Endothelial cell of umbilical vein (primary cell): ENCODE measurements around the gene DISP2. TPM values are rescaled to one million over a fixed set of nuclear protein-coding genes. Genes with fewer than 3 reads are reported as not detected.

ENCODE experiments used
- BruUV-seq: library from RNA; stranded (reverse); fragments of 400-500 nt; replicated peaks from 2 replicates; lab custom pipeline; 2021; lab: Mats Ljungman, UMichigan
- CTCF ChIA-PET: fragments of 300-600, 350-600 bp; sonication (Branson Sonifier 250); formaldehyde crosslinking; loops from one replicate; lab custom pipeline; 2021; ENCODE audit warnings: antibody characterized with exemption, inconsistent platforms; lab: Charles Lee
- POLR2A ChIA-PET: fragments of 300-600, 350-600 bp; sonication (Branson Sonifier 250); formaldehyde crosslinking; loops from one replicate; lab custom pipeline; 2021; ENCODE audit warnings: antibody characterized with exemption, inconsistent platforms; lab: Charles Lee
- DNase-seq: peaks from one replicate; pipeline ENCODE4 v3.0.0-alpha.2; 2011; ENCODE audit warnings: low read depth, low spot score
- FAIRE-seq: peaks from 2 replicates; lab custom pipeline; 2011; peaks lifted over from hg19 to GRCh38; lab: Jason Lieb, UNC
- H2AFZ ChIP-seq: 2 replicates; pipeline ENCODE4 v1.6.0; 2012; ENCODE audit warnings: low read depth, low read length, control low read depth, inconsistent platforms
- H3K27ac ChIP-seq: 2 replicates; pipeline ENCODE4 v1.5.1; 2011; ENCODE audit warnings: low read depth, mild to moderate bottlenecking, control low read depth, low read length, moderate library complexity; ENCODE audit not compliant: insufficient read depth
- H3K27me3 ChIP-seq, 2 experiments: 2 replicates each; pipeline versions ENCODE4 v1.6.0 to v1.6.1; 2011; ENCODE audit warnings: low read length in 2 of 2, mixed read lengths in 1 of 2; ENCODE audit not compliant: control insufficient read depth in 2 of 2, insufficient read depth in 2 of 2
- H3K36me3 ChIP-seq, 2 experiments: 2 replicates in 1 of 2; 3 replicates in 1 of 2; pipeline ENCODE4 v1.5.1; 2011; ENCODE audit warnings: low read length in 2 of 2, mild to moderate bottlenecking in 1 of 2, moderate library complexity in 1 of 2; ENCODE audit not compliant: control insufficient read depth in 2 of 2, insufficient read depth in 2 of 2; ENCODE audit errors: extremely low read depth in 1 of 2
- H3K4me1 ChIP-seq: 3 replicates; pipeline ENCODE4 v1.5.1; 2011; ENCODE audit warnings: mild to moderate bottlenecking, low read length; ENCODE audit not compliant: control insufficient read depth, insufficient read depth; ENCODE audit errors: extremely low read depth
- H3K4me2 ChIP-seq: 2 replicates; pipeline ENCODE4 v1.6.1; 2011; ENCODE audit warnings: low read length, control low read depth, mixed read lengths; ENCODE audit not compliant: insufficient read depth
- H3K4me3 ChIP-seq, 3 experiments: fragments of 200-600 bp in 1 of 3; sonication (generic), shearing (Covaris generic) in 1 of 3; replicated peaks in 1 of 3; 2 replicates each; pipeline ENCODE4 v1.5.1; 2011 to 2016; ENCODE audit warnings: control low read depth in 3 of 3, low read length in 3 of 3, mild to moderate bottlenecking in 2 of 3, inconsistent platforms in 1 of 3, low read depth in 1 of 3, moderate library complexity in 1 of 3; ENCODE audit not compliant: insufficient read depth in 1 of 3
- H3K79me2 ChIP-seq: 2 replicates; pipeline ENCODE4 v1.6.0; 2012; ENCODE audit warnings: low read length, inconsistent platforms; ENCODE audit not compliant: control insufficient read depth, insufficient read depth
- H3K9ac ChIP-seq: replicated peaks from 2 replicates; pipeline ENCODE3; 2011; ENCODE audit warnings: low read length, control low read depth; ENCODE audit not compliant: insufficient read depth; ENCODE audit errors: extremely low read depth
- H3K9me1 ChIP-seq: replicated peaks from 3 replicates; pipeline ENCODE4 v1.6.0; 2011; ENCODE audit warnings: mild to moderate bottlenecking, low read length; ENCODE audit not compliant: control insufficient read depth, insufficient read depth; ENCODE audit errors: extremely low read depth
- H3K9me3 ChIP-seq: replicated peaks from 2 replicates; pipeline ENCODE4 v1.5.1; 2012; ENCODE audit warnings: low read length, inconsistent platforms; ENCODE audit not compliant: control insufficient read depth, insufficient read depth
- H4K20me1 ChIP-seq: replicated peaks from 2 replicates; pipeline ENCODE3; 2011; ENCODE audit warnings: mild to moderate bottlenecking, low read length; ENCODE audit not compliant: control insufficient read depth, insufficient read depth; ENCODE audit errors: extremely low read depth
- EZH2 ChIP-seq: IDR thresholded peaks from 2 replicates; pipeline ENCODE4 v1.6.1; 2012; ENCODE audit warnings: borderline replicate concordance, low read depth, mild to moderate bottlenecking, moderate library complexity, low read length, inconsistent platforms; ENCODE audit not compliant: severe bottlenecking
- FOS ChIP-seq: IDR thresholded peaks from 2 replicates; pipeline ENCODE4 v1.6.1; 2011; ENCODE audit warnings: mild to moderate bottlenecking, low read length, moderate library complexity, borderline replicate concordance; ENCODE audit not compliant: insufficient read depth
- JUN ChIP-seq: IDR thresholded peaks from 2 replicates; pipeline ENCODE4 v1.6.1; 2011; ENCODE audit warnings: borderline replicate concordance, low read depth; ENCODE audit not compliant: insufficient read length, insufficient read depth
- MYC ChIP-seq: IDR thresholded peaks from one replicate; pipeline ENCODE4 v1.6.1; 2011; ENCODE audit warnings: mild to moderate bottlenecking, low read depth, low read length
- POLR2A ChIP-seq: IDR thresholded peaks from 2 replicates; pipeline ENCODE4 v1.6.1; 2012; ENCODE audit warnings: low read depth, mild to moderate bottlenecking, control low read depth, low read length
- POLR2AphosphoS5 ChIP-seq: IDR thresholded peaks from 2 replicates; pipeline ENCODE4 v1.6.1; 2012; ENCODE audit warnings: low read depth, mild to moderate bottlenecking, control low read depth, low read length, moderate library complexity; ENCODE audit not compliant: insufficient read depth
- dilution Hi-C: fragments of 300-500 bp; cut with MboI; formaldehyde crosslinking; loops from one replicate; pipeline ENCODE4 v1.15.0; 2019; ENCODE audit warnings: low sequenced_read_pairs; ENCODE audit not compliant: extremely low pct_ligation_motif_present
- intact Hi-C: fragments of 100-400 bp; cut with micrococcal nuclease; formaldehyde crosslinking; loops from one replicate; pipeline ENCODE4 v1.10.0; 2022
- polyA plus RNA-seq, 4 experiments: library from polyadenylated mRNA; depleted of rRNA in 3 of 4; stranded (reverse) in 3 of 4; unstranded in 1 of 4; fragments of >200 nt; gene quantifications; 2 replicates each; pipeline versions ENCODE4 v1.2.1 to v1.2.3, GENCODE V29; 2011 to 2012; ENCODE audit warnings: missing spikeins in 1 of 4
- total RNA-seq: library from RNA; stranded (reverse); gene quantifications from 2 replicates; pipeline ENCODE4 v1.2.3, GENCODE V29; 2021
- TF ChIP-seq, protein P1 (sequence below), 2 donors: IDR thresholded peaks; 1 replicate in 1 of 2; 2 replicates in 1 of 2; pipeline ENCODE4 v1.5.1; 2011; ENCODE audit warnings: low read length in 2 of 2, mild to moderate bottlenecking in 2 of 2, moderate library complexity in 2 of 2, control low read depth in 1 of 2, inconsistent platforms in 1 of 2, low read depth in 1 of 2; ENCODE audit not compliant: insufficient read depth in 1 of 2; ENCODE audit errors: extremely low read depth in 1 of 2
- TF ChIP-seq, protein P2 (sequence below): IDR thresholded peaks from 2 replicates; pipeline ENCODE4 v1.6.1; 2011; ENCODE audit not compliant: insufficient read depth, insufficient read length

DISP2 gene
- total and polyA plus RNA-seq, 2 donors (not counting 3 experiments of a cell fraction or from before 2014, with no cell fraction given): 0.10 to 1.2 TPM

DNA sequence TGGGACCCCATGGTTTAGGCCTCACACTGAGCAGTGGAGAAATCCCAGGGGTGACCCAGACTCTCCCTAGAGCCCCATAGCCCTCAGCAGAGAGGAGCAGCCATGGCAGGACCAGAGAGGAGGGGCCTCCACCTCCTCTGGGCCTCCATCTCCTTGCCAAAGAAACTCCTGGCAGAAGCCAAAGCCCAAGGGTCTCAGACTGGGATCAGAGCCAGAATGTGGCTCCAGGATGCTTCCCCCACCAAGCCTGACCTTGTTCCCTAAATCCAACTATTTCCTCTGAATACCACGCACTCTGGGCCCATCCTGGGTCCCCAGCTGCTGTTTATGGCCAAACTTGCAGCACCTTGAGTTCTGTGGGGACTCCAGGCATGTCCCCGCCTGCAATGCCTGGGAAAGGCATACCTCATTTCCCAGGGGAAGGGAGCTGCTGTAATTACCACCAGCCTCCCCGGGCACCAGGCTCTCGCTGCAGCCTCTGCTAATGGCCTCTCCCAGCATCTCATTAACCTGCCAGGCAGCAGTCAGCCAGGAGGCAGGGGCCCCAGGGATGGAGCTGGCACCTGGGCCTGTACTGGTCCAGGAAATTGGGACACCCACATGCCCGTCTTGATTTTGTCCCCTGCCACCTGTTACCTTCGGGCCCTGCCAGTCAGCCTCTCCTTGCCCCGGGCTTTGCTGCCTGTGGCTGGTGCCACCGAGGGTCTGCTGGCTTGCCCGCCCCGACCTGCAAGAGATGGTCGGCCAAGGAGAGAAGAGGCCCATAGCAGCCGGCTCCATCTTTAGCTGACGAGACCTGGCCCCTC, 21.9 kb upstream of the DISP2 start:
- H3K36me3 ChIP-seq: peaks cover 0 to 8% of the 10 kb centered on the region in 2 experiments
- no peaks in the 10 kb centered on the region for H4K20me1 ChIP-seq
- no peak for DNase-seq
- no peak overlapping the region for H3K9ac ChIP-seq
- H3K27ac ChIP-seq: no peak overlapping the region
- no peaks in the 10 kb centered on the region for H3K9me3 ChIP-seq
- ChIA-PET POLR2A (no interaction called here), CTCF (interaction anchor here (1.8 to 9.1 kb wide), 7 partner anchors 9 to 85 kb away, joined by 6 to 287 read pairs (median 50); partner anchors contain the start of genes ANKRD63, DISP2 and INAFM2)
- no peak for FAIRE-seq
- H3K4me2 ChIP-seq: no peak overlapping the region
- H3K4me3 ChIP-seq: no peak overlapping the region
- peaks cover 58% of the 10 kb centered on the region for H3K4me1 ChIP-seq
- H3K9me1 ChIP-seq: no peaks in the 10 kb centered on the region
- no TSS peak for BruUV-seq
- H3K79me2 ChIP-seq: peaks cover 11% of the 10 kb centered on the region
- dilution Hi-C loops (no loop called here), intact Hi-C loops (no loop called here)
- TF ChIP-seq JUN: no peak
- TF ChIP-seq, protein P1, sequence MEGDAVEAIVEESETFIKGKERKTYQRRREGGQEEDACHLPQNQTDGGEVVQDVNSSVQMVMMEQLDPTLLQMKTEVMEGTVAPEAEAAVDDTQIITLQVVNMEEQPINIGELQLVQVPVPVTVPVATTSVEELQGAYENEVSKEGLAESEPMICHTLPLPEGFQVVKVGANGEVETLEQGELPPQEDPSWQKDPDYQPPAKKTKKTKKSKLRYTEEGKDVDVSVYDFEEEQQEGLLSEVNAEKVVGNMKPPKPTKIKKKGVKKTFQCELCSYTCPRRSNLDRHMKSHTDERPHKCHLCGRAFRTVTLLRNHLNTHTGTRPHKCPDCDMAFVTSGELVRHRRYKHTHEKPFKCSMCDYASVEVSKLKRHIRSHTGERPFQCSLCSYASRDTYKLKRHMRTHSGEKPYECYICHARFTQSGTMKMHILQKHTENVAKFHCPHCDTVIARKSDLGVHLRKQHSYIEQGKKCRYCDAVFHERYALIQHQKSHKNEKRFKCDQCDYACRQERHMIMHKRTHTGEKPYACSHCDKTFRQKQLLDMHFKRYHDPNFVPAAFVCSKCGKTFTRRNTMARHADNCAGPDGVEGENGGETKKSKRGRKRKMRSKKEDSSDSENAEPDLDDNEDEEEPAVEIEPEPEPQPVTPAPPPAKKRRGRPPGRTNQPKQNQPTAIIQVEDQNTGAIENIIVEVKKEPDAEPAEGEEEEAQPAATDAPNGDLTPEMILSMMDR (IDR thresholded peaks at IDR 0.05; ENCODE audit: extremely low read depth in 1 of 2, insufficient read depth in 1 of 2, low read depth in 1 of 2, low read length in 2 of 2): no peak
- TF ChIP-seq, protein P2, sequence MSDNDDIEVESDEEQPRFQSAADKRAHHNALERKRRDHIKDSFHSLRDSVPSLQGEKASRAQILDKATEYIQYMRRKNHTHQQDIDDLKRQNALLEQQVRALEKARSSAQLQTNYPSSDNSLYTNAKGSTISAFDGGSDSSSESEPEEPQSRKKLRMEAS: no peak
- no peak for TF ChIP-seq POLR2AphosphoS5
- TF ChIP-seq FOS: no peak
- no peak for TF ChIP-seq MYC
- TF ChIP-seq EZH2: no peak
- no peak for TF ChIP-seq POLR2A
- H2AFZ ChIP-seq: no peak overlapping the region
- no peaks in the 10 kb centered on the region for H3K27me3 ChIP-seq
